HG03139 (cell line): Measurements from ENCODE around the gene CADM2.
A peak's percentile ranks its signal among the peaks of the same experiment; 100 is the strongest.
"Not testable (repeated sequence)": the region's sequence is repeated elsewhere in the genome, so short reads cannot be mapped to it uniquely, and the experiment has no call there.

Source experiments
- ATAC-seq: cut with Tn5 transposase; IDR thresholded peaks from one replicate; pipeline ENCODE4 v1.9.1; 2021; ENCODE audit not compliant: unreplicated experiment

CADM2 gene

DNA sequence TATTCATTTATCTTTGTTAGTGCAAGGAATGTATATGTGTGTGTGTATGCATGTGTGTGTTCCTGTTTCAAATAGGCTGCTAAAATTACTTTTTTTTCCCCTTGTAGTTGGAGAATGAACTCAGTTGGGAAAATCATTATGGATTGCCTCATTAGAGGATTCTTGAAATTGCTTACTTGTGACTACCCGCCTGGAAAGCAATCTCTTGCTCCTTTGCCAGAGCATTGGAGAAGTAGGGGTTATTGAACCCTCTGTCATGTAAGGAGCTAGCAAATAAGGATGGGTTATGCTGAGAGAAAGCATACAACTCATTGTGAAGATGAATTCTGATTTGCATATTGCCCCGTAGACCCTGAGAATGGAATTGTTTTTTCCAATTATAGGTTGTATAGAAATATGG lies 474.5 kb downstream of the CADM2 start:
- ATAC-seq: no peak

DNA sequence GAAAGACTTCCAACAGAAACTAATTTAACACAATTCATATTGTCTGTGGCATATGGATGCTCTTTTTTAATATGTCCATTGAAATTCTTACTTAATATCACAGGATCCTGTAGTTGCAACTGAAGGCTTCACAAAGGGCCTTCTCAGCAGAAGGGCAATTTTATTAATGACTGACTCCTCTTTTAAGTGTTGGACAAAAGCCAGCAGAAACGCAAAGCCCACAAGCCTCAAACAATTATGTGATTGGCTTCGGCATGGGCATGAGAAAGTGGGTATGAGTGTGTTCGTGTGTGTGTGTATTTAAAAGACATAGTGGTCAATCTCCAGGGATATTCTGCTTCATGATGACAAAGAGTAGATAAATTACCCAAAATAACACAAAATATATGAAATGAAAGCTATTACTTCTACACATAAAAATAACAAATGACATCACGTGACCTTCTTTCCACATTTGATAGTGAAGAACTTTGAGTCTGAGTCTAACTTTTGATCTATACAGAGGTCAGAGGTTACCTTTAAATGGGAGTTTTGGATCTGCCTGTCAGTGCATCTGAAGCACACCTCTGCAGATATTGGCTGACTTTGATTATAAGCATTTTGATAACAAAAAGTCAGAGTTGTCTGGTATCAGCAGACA lies 496.9 kb downstream of the CADM2 start:
- ATAC-seq: no peak

DNA sequence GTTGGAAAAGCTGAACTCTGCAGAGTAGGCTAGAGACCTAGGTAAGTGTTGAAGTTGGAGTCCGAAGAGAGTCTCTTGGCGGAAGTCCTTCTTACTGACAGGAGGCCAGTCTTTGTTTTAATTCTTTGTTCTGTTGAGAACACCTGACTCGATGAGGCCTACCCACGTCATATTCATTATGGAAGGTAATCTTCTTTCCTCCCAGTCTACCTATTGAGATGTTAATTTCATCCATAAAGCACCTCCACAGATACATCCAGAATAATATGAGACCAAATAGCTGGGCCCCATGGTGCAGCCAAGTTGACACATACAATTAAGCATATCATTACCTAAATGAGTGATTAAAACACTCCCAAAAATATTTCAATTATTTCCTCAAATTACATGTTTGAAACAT lies 515.5 kb downstream of the CADM2 start:
- ATAC-seq: no peak

DNA sequence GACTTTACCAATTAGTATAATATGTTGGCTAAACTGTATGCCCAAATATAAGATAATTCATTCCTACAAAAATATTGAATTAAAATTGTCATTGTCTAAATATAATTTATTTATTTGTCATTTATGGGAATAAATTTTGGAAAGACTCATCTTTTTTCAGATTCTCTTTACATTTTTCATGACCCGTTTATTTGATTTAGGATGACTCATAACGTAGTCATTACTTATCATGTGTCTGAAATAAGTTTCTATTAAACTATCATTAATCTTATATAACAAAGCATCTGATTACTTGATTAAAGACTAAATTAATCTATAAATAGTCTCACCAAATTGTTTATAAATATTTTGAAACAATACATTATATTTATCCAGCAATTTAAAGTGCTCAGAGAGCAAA lies 516.6 kb downstream of the CADM2 start:
- ATAC-seq: no peak

DNA sequence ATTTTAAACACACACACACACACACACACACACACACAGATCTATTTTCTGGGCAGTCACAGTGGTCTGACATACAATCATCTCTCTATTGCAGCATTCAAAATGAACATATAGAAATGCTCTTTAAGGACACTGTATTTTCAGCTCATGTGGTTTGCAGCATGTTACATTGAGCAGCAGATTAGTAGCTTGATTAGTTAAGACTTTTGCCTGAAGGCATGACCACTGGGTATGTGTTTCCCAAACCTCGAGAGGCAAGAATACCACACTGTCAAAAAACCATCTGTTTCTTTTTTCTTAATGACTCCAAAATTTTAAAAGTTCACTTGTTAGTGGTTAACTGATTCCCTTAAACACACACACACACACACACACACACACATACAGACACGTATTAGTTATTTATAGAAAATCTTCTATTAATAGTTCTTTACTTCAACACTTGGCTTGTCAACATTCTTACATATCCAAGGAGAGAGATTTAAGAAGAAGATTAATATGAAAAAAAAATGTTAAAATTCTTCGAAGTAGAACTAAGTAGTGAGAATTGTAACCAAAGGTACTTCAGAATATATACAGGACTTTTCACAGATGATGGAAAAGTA lies 518.2 kb downstream of the CADM2 start:
- ATAC-seq: no peak

DNA sequence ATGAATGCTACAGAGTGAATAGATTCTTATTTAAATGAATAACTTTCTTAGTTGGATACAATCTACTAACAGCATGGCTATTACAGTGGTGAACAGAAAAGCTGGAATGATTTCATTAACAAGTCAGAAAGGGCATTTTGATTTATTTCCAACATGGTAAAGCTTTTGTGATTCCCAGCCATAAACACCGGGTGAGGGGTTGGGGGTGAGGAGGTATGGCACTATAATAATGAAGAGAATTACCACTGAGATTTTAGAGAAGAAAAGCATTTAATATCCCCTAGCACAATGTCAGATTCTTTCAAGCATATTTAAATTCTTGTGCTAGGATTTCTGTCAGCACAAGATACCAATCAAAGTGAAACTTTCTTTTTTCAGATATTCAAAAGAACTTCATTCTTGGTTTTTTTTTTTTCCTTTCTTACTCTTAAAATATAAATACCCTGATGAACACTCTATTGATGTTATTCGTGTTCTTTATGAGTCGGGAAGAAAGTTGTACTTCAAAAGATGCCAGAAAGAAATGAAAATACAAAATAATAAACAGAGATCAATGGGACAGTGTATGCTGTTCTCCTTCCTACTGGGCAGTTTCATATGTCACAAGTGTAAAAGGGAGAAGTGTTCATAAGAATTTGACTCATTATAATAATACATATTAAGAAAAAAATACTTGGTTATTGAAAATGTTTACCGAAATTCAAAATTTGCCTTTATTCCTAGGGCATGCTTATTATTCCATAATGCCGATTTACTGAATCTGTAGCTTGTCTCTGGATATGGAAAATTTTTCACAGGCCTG lies 522.8 kb downstream of the CADM2 start:
- ATAC-seq: peak; percentile 56

DNA sequence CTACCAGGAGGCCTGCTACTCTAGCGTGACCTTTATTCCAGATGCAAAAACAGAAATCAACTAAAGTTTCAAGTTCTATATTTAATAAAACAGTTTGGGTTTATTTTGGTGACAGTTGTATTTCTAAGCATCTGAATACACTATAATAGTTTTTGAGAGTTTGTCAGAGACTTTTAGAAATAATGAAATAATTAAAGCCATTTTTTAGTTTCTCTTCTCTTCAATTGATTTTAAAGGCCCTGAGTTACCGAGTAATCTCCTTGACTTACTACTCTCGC lies 523.4 kb downstream of the CADM2 start:
- ATAC-seq: peak; percentile 15

DNA sequence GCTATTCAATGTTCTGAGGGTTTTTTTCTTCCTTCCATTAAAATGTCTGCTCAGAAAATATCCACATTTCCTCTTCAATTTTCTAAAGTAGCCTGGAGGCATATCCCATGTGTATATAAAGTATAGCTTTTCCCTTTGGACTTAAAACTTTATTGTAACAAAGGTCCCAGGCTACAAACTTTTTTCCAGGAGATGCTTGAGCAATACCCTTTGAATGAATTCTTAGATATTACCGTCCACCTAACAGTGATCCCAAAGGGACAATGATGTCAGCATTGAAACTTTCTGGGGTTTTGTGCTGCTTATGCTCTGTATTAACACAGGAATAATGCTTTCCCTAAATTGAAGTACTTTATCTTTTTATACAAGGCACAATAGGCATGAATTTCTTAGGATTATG lies 525.2 kb downstream of the CADM2 start:
- ATAC-seq: no peak

DNA sequence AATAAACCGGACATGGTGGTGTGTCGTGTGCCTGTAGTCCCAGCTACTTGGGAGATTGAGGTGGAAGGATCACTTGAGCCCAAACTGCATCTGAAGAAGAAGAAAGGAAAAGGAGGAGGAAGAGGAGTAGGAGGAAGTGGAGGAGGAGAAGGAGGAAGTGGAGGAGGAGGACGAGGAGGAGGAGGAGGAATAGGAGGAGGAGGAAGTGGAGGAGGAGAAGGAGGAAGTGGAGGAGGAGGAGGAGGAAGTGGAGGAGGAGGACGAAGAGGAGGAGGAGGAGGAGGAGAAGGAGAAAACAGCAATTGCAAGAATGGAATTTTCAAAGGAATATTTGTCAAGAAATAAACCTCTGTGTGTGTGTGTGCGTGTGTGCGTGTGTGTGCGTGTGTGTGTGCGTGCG lies 528.6 kb downstream of the CADM2 start:
- no peak for ATAC-seq

DNA sequence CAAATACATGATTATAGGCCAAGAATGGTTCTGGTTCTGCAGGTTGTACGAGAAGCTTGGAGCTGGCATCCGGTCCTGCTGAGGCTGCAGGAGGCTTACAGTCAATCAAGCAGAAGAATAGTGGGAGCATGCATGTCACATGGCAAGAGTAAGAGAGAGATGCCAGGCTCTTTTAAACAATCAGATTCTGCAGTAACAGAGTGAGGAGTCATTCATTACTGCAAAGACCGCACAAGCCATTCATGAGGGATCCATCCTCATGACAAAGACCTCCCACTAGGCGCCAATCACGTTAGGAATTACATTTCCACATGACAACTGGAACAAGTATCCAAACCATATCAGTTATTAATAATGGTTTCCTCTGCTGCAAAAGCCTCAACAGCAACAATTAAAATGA lies 536.8 kb downstream of the CADM2 start:
- ATAC-seq: no peak

DNA sequence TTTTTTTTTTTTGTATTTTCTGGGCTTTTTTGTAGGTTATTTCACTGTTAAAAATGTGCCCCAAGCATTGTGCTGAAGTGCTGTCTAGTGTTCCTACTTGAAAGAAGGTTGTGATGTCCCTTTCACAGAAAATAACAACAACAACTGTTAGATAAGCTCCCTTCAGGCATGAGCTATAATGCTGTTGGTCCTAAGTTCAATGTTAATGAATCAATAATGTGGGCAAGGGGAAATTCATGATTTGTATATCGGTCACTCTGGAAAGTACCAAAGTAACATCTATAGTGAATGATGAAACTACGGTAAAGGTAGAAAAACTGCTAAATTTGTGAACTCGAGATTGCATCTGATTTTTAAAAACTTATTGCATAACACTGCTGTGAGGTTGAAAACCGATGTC lies 539.4 kb downstream of the CADM2 start:
- ATAC-seq: no peak

DNA sequence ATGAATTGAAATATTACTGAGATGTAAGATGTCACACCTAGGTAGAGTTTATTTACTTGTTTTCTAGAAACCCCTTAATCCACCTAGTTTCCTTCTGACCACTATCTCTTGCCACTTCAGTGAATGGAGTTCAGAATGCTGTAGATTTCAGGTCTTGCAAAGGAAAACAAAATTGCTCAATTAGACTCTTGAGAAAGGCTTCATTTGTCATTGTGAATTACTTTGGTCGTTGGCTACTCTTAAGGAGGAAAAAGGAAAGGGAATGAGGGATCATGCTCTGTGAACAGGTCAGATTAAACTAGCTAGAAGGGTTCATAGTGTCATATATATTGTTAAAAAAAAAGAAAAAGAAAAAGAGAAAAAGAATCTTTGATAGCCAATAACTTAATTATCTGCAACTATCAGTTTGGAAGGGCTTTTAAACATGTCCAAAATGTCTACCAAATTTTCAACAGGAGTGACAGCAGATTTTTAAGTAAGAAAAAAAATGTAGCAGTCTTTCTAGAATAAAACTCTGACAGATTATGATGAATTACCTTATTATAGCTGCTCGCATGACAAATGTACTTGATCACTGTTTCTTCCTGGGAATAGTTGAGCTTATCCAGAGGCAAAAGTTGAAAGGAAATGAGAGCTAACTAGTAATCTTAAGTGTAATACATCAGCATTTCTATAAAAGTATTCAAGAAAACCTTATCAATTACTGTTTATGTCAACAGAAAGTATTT lies 543.5 kb downstream of the CADM2 start:
- no peak for ATAC-seq

DNA sequence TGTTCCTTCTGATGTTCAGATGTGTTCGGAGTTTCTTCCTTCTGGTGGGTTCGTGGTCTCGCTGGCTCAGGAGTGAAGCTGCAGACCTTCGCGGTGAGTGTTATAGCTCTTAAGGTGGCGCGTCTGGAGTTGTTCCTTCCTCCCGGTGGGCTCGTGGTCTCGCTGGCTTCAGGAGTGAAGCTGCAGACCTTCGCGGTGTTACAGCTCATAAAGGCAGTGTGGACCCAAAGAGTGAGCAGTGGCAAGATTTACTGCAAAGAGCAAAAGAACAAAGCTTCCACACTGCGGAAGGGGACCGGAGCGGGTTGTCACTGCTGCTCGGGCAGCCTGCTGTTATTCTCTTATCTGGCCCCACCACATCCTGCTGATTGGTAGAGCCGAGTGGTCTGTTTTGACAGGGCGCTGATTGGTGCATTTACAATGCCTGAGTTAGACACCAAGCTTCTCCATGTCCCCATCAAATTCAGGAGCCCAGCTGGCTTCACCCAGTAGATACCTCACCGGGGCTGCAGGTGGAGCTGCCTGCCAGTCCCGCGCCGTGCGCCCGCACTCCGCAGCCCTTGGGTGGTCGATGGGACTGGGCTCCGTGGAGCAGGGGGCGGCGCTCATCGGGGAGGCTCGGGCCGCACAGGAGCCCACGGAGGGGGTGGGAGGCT lies 545.5 kb downstream of the CADM2 start:
- peak; percentile 56 for ATAC-seq

DNA sequence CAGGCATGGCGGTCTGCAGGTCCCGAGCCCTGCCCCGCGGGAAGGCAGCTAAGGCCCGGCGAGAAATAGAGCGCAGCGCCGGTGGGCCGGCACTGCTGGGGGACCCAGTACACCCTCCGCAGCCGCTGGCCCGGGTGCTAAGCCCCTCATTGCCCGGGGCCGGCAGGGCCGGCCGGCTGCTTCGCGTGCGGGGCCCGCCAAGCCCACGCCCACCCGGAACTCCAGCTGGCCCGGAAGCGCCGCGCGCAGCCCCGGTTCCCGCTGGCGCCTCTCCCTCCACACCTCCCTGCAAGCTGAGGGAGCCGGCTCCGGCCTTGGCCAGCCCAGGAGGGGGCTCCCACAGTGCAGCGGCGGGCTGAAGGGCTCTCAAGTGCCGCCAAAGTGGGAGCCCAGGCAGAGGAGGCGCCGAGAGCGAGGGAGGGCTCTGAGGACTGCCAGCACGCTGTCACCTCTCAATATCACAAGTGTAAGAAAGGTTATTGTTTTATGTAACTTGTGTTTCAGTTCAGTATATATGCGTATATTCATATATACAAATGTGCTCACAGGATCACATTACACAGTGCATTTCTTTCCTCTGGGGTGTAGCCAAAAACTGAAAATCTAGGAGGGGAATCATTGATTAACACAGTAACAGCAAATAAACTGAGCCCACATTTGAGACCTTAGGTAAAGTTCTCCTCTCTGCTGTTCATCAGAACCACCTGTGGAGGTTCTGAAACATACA lies 546.2 kb downstream of the CADM2 start:
- not testable (repeated sequence) for ATAC-seq

DNA sequence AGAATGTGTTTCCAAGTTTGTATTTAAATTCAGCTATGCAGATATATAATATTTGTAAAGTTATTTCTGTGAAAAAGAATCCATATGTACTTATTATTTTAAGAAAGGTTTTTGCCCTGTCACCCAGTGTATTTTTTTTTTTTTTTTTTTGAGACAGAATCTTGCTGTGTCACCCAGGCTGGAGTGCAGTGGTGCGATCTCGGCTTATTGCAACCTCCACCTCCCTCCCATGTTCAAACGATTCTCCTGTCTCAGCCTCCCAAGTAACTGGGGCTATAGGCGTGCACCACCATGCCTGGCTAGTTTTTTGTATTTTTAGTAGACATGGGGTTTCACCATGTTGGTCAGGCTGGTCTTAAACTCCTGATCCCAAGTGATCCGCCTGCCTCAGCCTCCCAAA lies 548.3 kb downstream of the CADM2 start:
- ATAC-seq: not testable (repeated sequence)

DNA sequence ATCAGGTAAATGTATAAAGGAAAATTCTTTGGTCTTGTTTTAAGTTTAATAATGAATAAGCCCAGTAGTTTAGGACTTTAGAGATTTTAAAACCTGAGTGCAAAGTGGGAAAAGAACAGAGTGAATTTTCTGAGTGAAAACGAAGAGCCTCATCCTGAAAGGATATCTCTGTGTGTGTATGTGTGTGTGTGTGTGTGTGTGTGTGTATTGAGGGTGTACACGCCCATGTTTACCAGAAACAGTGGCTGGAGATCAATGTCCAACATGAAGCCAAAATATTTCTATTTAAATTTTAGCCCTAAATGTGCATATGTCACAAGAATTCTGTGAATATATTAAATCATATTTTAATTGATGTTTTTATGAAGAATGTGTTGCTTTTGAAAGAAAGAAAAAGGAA lies 549.9 kb downstream of the CADM2 start:
- no peak for ATAC-seq

DNA sequence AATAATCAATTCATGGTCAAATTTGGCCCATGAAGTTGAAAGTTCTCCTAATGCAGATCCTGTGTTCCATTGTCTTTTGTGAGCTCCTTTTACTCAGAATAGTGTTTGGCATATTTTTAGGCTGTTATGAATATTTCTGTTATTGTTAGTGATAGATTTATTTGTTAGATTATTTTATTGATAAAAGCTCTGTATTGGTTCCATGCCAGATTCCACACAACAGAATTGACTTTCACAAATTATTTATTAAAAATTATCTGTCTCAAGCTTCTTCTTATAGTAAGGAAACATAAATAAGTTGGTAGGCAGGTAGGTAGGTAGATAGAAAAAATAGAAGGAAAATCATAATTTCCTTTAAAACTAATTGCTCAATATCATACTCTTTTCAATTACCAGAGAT lies 557.4 kb downstream of the CADM2 start:
- ATAC-seq: no peak

DNA sequence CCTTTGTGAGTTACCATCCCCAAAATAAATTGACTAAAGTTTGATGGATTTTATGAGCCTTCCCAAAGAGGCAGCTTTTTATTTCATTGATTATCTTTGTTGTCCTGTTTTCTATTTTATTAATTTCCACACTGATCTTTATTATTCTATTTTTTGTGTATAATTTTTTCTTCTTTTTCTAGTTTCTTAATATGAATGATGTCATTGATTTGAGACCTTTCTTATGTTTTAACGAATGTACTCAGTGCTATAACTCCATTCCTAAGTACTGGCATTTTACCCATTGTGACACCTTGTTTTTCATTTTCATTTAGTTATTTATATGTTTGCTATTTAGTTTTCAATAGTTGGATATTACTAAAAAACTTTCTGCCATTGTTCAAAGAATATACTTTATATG lies 565.3 kb downstream of the CADM2 start:
- ATAC-seq: no peak

DNA sequence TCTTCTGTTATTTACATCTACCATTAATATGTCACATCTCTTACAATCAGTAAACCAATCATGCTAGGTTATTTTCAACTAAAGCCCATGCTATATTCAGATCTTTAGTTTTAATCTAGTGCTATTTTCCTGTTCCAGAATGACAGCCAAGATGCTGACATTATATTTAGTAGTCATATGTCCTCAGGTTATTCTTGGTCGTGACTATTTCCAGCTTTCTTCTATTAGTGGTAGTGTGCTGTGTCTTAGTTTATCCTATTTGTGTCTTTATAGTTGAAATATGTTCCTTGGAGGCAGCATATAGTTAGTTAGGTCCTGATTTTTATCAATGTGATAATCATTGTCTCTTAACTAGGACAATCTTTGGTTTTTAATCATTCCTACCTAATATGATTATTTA lies 566.5 kb downstream of the CADM2 start:
- ATAC-seq: no peak

DNA sequence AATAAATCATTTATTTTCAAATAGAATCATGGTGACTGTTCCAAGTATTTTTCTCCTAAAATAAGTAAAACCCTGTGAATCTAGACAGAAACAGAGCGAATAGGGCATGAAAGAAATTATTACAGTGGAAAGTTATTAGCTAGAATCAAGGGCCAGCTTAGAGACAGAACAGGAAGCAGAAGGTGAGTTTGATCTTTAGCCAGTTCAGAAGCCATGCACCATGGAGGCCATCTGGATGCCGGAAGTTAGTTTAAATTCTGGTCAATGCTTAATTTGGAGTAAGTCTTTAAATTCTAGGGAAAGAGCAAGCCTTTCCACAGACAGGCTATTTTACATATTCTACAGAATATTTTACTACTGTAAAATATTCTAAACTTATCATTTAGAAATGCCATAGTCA lies 574.8 kb downstream of the CADM2 start:
- ATAC-seq: no peak

DNA sequence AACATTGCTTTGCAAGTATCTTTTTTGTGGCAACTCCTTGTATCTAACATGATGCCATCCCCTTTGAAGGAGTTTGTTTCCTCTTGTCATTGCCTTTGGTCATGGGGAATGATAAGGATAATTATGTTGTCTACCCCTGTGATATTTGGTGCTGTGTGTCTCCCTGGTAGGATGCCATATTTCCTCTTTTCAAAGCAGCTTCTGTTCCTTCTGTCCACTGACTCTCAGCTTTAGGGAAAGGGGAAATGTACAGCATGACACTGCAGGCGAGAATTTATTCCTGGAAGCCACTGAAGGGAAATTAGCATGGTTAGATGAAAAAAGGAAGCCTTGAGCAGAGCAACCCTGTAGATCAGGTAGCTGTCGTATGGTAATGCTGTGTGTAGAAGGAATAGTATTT lies 576.7 kb downstream of the CADM2 start:
- ATAC-seq: no peak
